GM12892 (cell line): ENCODE measurements around the gene TMEM120B.

Experiments
- POLR2A ChIP-seq: IDR thresholded peaks from 2 replicates; pipeline ENCODE4 v1.6.1; 2011; ENCODE audit warnings: low read depth, low read length, control low read depth
- POLR2AphosphoS5 ChIP-seq: IDR thresholded peaks from 2 replicates; pipeline ENCODE4 v1.6.1; 2011; ENCODE audit warnings: low read depth, low read length, control low read depth
- TAF1 ChIP-seq: IDR thresholded peaks from 2 replicates; pipeline ENCODE4 v1.6.1; 2011; ENCODE audit warnings: low read depth, mild to moderate bottlenecking, control low read depth, low read length, borderline replicate concordance

- TF ChIP-seq POLR2A (no peak), TAF1 (no peak), POLR2AphosphoS5 (no peak)
Observed at GRCh38 chr12:121705514-121705913, 7.0 kb upstream of the TMEM120B start.
